Left renal pelvis (tissue), 4 donors: ENCODE results near the gene RIMBP2. TPM values are rescaled to one million over a fixed set of nuclear protein-coding genes. Genes with fewer than 3 reads are reported as not detected.
"Not testable (repeated sequence)": the region's sequence is repeated elsewhere in the genome, so short reads cannot be mapped to it uniquely, and the experiment has no call there.

ENCODE experiments used
- DNase-seq, 4 donors: peaks; one replicate each; pipeline ENCODE4 v3.0.0-alpha.2; 2013; ENCODE audit warnings: low read depth in 4 of 4, low spot score in 3 of 4
- polyA plus RNA-seq, 4 donors: library from polyadenylated mRNA; unstranded; fragments of 120-200 nt; gene quantifications; one replicate each; pipeline ENCODE4 v1.2.1, GENCODE V29; 2013; ENCODE audit not compliant: insufficient read length in 4 of 4

RIMBP2 gene
- polyA plus RNA-seq, 4 donors = 6.1 to 20.6 (median 14.3) TPM

GRCh38 chr12:130706885-130707570, 9.1 kb downstream of the RIMBP2 start:
- no peak for DNase-seq

DNA sequence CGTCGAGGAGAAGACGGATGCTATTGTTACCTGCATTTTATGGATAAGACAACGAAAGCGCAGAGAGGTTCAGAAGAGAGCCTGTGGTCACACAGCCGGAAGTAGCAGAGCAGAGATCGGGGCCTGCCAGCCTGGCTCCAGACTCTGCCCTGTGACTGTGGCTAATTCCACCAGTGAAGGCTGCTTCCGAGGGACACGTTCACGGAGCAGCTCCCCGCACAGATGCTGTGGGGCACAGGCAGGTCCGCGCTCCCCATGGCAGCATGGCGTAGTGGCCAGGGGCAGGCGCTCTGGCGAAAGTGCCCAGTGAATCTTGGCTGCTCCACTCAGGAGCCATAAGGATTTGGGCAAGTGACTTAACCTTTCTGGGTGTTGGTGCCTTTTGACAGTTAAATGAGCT, 9.8 kb downstream of the RIMBP2 start:
- DNase-seq = no peak

DNA sequence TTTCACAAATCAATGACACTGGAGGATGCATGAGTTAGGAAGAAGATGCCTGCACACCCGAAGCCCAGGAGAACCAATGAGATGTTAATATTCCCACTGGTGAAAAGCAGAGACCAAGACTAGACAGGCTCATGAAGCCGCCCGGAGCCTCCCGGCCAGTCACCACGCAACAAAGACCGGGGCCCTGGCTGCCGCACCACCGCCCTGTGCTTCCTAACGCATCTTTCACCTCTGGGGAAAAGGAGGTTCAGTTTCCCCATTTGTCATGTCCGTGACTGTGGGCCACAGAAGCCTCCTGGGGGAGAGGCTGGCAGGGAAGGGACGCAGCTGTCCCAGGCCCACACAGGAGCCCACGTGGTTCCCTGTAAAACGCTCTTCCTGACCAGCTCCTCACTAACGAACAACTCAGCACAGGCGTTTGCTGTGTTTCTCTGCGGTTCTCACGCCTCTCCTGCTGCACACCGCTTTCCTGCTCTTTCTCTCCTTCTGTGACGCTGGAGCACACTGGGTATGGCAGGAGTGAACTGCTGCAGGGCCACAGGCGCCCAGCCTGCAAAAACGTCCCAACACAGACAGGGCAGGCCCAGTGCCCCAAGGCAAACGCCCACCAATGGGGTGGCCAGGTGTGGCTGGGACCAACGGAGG, 10.8 kb downstream of the RIMBP2 start:
- no peak for DNase-seq

- no peak for DNase-seq
Measured at GRCh38 chr12:130704606-130705005, 11.5 kb downstream of the RIMBP2 start.

DNA sequence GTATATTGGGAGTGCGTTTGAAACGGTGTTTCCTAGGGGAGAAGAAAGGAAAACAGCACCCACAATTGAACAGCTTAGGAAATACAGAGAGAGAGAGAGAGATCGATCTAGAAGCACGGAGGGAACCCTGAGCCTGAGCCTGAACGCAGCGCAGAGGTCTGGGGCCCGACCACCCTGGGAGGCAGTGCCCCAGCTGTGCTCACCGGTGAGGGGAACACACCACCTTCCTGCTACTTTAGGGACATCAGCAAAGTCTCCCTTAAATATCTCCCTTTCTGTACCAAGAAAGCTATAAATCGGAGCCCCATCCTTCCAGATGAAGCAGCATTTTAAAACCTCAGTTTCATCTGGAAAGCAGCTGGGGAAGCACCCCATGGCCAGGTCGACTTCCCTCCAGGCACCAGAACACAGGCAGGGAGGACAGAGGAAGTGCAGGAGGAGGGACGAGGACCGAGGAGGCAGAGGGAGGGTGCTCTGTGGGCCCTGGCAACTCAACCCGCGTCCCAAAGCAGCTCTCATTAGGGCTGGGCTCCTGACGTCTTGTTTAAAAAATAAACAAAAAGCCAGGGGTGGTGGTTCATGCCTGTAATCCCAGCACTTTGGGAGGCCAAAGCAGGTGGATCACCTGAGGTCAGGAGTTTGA, 12.2 kb downstream of the RIMBP2 start:
- no peak for DNase-seq

GRCh38 chr12:130702966-130703732, 12.9 kb downstream of the RIMBP2 start:
- DNase-seq = no peak

DNA sequence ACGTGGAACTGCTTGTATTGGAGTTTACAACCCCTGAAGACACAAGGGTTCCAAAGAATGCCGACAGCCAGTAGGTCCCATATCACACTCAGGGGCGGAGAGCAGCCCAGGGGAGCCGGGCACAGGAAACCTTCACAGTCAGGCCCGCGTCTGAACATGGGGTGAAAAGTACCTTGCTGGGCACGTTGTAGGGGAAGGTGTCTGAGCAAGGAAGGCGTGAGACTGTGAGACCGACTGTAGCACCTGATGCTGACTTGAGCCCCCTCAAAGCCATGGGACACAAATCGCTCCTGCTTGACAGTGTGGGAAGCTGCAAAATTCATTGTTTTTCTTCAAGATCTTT, 14.7 kb downstream of the RIMBP2 start:
- no peak for DNase-seq

DNA sequence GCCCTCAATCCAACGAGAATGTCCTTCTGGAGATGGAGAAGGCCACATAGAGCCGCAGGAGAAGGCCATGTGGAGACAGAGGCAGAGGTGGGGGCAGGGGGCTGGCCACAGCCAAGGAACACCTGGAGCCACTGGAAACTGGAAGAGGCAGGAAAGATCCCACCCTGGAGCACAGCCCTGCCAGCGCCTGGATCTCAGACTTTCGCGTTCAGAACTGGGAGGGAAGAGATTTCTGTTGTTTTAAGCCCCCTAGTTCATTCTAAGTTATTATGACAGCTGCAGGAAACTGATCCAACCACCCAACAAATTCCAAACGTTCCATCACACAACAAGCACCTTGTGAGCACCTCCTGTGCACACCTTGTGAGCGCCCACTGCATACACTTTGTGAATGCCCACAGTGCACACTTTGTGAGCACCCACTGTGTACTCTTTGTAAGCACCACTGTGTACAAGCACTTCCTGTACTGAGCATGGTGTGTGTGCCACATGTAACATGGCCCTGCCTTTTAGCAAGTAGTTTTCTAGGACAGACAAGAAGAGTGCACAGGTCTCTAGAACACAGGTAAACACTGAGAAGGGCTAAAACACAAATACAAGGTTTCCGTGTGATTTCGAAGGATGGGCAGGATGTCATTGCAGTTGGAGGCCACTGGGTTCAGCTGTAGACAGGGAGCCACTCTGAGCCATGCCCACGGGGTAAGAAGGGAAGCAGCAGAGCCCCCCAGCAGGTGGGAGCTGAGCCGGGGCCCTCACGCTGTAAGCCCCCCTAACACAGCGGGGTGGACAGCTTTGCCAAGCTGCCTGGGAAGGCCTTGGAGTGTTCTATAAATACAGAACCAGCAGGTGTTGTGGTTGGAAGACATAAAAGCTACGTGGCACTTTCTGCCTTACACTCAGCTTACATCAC, 15.4 kb downstream of the RIMBP2 start:
- DNase-seq = no peak

DNA sequence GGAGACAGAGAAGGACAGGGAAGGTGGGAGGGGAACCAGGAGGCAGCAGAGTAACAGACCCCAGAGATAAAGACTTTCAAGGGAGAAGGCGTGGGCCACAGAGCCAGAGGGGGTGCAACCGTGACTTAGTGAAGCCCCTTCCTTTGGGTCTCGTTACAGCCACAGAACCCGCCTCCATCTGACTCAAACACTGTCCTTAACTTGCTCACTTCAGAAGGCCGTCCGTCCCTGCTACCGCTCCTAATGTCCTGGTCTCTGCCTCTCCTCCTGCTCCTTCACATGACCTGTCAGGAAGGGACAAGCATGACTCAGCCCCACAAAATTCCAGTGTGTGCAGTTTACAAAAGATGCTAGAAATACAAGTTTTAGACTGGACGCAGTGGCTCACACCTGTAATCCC, 18.0 kb downstream of the RIMBP2 start:
- DNase-seq = no peak

DNA sequence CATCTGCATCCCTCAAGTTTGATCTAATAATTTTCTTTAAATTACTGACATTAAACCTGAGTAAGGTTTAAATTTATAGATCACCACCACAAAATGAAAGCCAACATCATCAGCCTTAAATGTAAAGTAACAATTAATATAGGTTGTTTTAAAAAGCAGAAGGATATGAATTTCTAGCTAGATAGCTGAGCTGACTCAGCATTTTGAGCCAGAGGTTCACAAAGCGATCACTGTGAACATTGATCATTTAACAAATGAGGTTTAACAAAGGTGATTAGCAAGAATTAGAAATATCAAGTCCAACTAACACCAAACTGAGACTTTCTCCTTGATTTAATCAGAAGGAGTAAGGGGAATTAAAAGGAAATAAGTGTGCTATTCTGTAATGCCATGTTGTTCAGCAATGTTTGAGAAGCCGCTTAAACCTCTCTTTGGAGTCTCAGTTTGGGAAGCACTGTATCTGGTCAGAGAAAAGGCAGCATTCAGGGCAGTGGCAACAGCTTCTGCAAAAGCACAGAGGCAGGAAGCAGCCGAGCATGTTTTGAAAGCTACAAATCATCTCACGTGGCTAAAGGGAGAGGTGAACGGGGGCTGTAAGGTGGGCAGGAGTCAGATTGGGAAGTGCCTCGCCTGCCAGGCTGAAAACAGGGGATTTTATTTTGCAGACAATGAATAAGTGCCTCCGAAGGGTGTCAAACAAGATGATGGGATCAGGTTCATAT, 19.6 kb downstream of the RIMBP2 start:
- DNase-seq = no peak

- DNase-seq = no peak
Measured at GRCh38 chr12:130695061-130695460, 21.0 kb downstream of the RIMBP2 start.

DNA sequence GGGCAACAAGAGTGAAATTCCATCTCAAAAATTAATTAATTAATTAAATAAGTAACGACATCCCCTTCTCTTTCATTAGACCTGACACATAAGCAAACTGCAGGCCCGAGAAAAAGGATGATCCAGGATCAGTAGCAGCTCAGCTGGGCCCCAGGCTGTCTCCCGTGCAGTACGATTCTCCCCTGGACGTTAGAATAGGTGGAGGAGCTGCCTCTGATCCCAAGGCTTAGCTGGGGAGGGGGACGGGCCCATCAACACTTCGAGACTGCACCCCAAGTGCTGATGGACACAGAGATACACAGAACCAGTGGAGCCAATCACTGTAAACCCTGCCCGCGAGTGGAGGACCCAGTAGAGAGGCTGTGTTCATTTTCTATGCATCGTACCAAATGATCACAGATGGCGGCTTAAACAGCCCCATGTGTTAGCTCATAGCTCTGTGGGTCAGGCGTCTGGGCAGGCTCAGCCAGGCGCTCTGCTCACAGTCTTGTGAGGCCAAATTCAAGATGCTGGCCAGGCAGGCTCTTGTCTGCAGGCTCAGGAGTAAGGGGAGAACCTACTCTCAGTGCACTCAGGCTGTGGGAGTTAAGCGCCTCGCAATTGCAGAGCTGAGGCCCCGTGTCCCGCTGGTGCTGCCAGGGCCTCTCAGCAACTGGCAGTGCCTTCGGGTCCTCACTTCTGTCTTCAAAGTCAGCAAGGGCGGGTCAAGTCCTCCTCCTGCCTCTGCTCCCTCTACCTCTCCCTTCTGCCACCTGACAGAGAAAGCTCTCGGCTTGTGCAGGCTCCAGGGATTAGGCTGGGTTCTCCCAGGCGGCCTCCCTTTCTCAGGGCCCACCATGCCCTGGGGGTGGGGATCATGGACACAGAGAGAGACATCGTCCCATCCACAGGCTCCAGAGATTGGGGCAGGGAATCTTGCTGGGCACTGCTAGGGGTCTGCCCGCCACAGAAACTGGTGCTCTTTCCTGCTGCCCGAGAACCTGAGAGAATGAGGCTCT, 26.4 kb downstream of the RIMBP2 start:
- no peak for DNase-seq

DNA sequence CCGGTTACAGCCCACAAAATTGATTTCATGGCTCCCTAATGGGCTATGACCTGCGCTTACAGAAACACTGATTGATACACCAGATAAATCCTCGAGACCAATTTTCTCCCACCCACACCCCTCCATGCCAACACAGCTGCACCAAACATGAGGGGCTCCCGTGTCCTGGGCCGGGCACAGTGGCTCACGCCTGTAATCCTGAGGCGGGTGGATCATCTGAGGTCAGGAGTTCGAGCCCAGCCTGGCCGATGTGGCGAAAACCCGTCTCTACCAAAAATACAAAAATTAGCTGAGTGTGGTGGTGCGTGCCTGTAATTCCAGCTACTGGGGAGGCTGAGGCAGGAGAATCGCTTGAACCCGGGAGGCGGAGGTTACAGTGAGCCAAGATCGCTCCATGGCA, 27.1 kb downstream of the RIMBP2 start:
- not testable (repeated sequence) for DNase-seq

DNA sequence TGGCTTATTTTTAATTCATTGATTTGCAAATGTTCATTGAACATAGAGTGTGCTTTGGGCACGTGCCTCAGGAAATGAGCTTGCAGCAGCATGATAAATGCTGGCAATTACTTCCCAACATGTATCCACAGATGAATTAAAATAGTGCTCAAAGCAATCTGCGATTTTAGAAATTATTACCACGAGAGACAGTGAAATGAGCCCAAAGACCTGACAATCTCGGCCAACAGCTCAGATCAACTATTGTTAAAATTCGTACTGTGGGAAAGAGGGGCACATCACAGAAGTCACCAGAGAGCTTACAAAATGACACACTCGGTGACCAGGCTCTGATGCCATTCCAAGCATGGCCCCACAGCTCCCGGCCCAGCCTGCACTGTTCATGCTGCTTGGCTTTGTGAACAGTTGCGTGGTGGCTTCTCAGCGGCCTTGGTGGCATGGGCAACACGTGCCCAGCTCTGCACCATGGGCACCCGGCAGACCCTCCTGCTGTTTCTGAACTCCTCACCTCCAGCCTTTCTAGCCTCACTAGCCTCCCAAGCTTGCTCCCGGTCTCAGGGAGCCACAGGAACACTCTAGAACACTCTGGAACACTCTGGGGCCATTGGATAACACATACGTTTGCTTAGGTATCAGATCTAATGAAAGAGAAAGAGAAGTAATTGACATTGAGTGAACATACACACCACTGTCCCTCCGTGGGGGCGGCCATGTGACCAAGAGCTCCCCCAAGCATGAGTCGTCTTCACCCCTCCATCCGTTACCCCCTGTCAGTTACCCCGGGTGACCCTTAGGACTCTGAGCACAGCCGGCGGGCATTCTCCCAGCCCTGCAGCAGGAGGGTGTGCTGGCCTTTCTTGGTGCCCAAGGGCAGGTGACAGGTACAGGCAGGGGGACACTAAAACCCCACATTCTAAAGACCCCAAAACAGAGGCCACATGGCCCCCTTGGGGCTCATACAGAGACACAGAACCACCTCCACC, 28.0 kb downstream of the RIMBP2 start:
- no peak for DNase-seq

DNA sequence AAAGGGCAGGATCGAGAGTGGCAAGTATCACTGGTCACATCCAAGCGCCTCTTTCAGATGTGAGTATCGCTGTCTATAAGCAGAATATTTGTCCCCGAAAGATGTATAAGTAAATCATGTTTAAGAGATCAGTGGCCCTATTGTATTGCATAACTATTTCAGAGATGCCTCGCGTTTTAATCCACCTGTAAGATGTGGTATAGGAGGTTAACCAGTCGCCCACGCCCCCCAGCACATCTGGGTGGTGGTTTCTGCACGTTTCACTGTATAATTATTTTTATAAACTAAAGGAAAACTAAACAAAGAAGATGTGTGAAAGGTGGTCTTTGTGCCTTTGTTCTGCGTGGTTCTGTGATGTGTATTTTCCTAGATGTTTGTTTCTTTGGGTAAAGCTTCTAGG, 28.9 kb downstream of the RIMBP2 start:
- no peak for DNase-seq

- no peak for DNase-seq
Measured at GRCh38 chr12:130686511-130686991, 29.5 kb downstream of the RIMBP2 start.

- DNase-seq = no peak
Measured at GRCh38 chr12:130685850-130686249, 30.2 kb downstream of the RIMBP2 start.
